Measurements from ENCODE around the gene RPE. TPM values are rescaled to one million over a fixed set of nuclear protein-coding genes. Genes with fewer than 3 reads are reported as not detected.

RPE gene
- 100 to 1,000 TPM in 1 of 4 donors, 10 to 100 TPM in 3; 31.0 to 105 (median 55.5) TPM for total RNA-seq

DNA sequence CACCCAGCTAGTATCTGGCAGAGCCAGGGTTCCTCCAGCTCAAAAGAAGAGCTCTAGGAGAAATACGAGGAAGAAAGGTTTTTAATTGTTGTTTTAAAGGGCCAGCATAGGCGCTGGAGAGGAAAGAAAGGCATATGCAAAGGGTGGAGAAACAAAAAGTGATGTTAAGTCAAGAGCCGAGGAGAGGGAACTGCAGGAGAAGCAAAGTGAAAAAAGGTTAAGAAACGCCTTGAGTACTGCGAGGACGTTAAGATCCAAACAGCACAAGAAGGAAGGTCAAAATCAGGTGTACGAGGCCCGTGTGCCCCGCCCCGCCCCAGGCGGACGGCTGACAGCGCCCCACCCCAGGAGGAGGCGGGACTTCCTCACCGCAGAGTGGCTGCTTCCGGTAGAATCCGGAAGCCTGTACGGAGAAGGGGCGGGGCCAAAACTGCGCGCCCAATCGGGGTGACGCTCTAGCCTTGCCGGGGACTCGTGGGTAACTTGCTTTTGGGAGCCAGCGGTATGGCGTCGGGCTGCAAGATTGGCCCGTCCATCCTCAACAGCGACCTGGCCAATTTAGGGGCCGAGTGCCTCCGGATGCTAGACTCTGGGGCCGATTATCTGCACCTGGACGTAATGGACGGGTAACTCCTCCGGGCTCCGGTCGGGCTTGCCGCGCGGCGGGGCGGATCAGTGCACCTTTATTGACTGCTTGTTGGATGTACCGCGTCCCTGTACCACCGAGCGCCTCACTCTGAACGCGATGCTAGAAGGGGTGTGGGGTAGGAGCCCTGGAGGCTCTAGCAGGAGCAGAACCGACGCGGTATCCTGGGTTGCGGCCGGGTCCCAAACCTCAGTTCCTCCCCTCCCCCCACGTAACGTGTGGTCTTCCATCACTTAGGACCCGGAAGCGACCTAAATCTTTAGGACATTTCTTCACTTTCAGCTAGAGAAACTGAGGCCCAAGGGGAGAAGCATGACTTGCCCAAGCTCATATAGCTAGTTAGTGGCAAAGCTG lies at the start of gene RPE:
Gene RPE, plus strand, starts transcription at position 481 of the 1,000 bp plus-strand sequence. Its CDS starts 24 bp downstream, at position 505.
- peak; percentile 78 for DNase-seq
- Histone ChIP-seq H3K36me3 (no peaks in the 10 kb centered on the region), H3K27me3 (no peaks in the 10 kb centered on the region), H3K9me3 (no peaks in the 10 kb centered on the region), H3K4me1 (peaks cover 25 to 49% (median 29%) of the 10 kb centered on the region in 3 donors), H3K4me3 (peak within 1 kb of the TSS; percentile 69 to 91 (median 76)), H3K27ac (peak within 1 kb of the TSS; percentile 73 to 90 (median 84))
- intact Hi-C loops (cut with DNase I), result no loop called here
- TF ChIP-seq POLR2A (IDR thresholded peaks at IDR 0.05) (peak in 2 of 4 donors; percentile 51 to 63), CTCF (IDR thresholded peaks at IDR 0.05) (no peak)
- WGBS, 2 donors, result 0% methylated on average over 23 to 44 of the region's 58 CpGs

- WGBS, 2 donors, result 61 to 65% methylated on average over 2 of the region's 2 CpGs
- H3K36me3 ChIP-seq, result no peaks in the 10 kb centered on the region
- H3K27me3 ChIP-seq, result no peaks in the 10 kb centered on the region
- no peak overlapping the region for H3K4me3 ChIP-seq
- no peak overlapping the region for H3K27ac ChIP-seq
- no peaks in the 10 kb centered on the region for H3K9me3 ChIP-seq
- TF ChIP-seq CTCF (IDR thresholded peaks at IDR 0.05) (no peak), POLR2A (IDR thresholded peaks at IDR 0.05) (no peak)
- DNase-seq, result no peak
- no peaks in the 10 kb centered on the region for H3K4me1 ChIP-seq
- intact Hi-C loops (cut with DNase I), result no loop called here
Observed at GRCh38 chr2:209956271-209956670, 46.2 kb upstream of the RPE start.

DNA sequence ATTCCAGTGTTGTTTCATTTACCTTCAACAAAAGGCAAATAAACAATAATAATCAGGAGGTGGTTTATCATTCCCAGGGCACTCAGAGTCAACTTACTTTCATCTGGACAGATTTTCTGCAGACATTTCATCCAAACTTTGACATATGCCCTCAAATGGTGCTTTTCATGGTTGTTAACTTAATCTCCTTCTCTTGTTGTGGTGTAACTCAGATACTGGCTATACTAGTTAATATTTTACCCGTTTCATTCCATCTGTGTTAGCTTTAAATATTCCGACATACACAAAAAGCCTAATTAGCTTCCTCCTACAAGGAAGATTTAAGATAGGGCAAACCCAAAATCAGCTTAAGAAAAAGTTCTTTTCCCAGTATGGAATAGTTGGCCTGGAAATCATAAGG lies 44.4 kb upstream of the RPE start:
- TF ChIP-seq POLR2A (IDR thresholded peaks at IDR 0.05) (no peak), CTCF (IDR thresholded peaks at IDR 0.05) (no peak)
- Histone ChIP-seq H3K36me3 (no peaks in the 10 kb centered on the region), H3K4me3 (no peak overlapping the region), H3K4me1 (no peaks in the 10 kb centered on the region), H3K9me3 (no peaks in the 10 kb centered on the region), H3K27me3 (no peaks in the 10 kb centered on the region), H3K27ac (no peak overlapping the region)
- intact Hi-C loops (cut with DNase I), result no loop called here
- no peak for DNase-seq
- 84 to 86% methylated on average over 2 of the region's 2 CpGs for WGBS, 2 donors

- no peak overlapping the region for H3K27ac ChIP-seq
- WGBS, 2 donors, result 62 to 63% methylated on average over 7 of the region's 7 CpGs
- intact Hi-C loops (cut with DNase I), result no loop called here
- DNase-seq, result no peak
- no peaks in the 10 kb centered on the region for H3K36me3 ChIP-seq
- no peak for TF ChIP-seq CTCF (IDR thresholded peaks at IDR 0.05)
- no peak for TF ChIP-seq POLR2A (IDR thresholded peaks at IDR 0.05)
- no peaks in the 10 kb centered on the region for H3K4me1 ChIP-seq
- no peaks in the 10 kb centered on the region for H3K9me3 ChIP-seq
- H3K27me3 ChIP-seq, result no peaks in the 10 kb centered on the region
- H3K4me3 ChIP-seq, result no peak overlapping the region
Observed at GRCh38 chr2:209960045-209960444, 42.4 kb upstream of the RPE start.
